OCI-LY7 (cell line): ENCODE measurements around the gene INAVA.

Experiments
- EZH2phosphoT487 ChIP-seq: fragments of 200-600 bp; sonication (generic); IDR thresholded peaks from 2 replicates; pipeline ENCODE4 v1.6.1; 2018; ENCODE audit warnings: low read depth, borderline replicate concordance, mild to moderate bottlenecking, mixed run types, antibody characterized with exemption, low read length, moderate library complexity, mixed read lengths
- TF ChIP-seq, protein P1 (sequence below): fragments of 200-600 bp; sonication (generic); conservative IDR thresholded peaks from 2 replicates; pipeline ENCODE4 v1.5.1; 2014; ENCODE audit warnings: mild to moderate bottlenecking, antibody characterized with exemption, low read length, moderate library complexity, mixed read lengths

DNA sequence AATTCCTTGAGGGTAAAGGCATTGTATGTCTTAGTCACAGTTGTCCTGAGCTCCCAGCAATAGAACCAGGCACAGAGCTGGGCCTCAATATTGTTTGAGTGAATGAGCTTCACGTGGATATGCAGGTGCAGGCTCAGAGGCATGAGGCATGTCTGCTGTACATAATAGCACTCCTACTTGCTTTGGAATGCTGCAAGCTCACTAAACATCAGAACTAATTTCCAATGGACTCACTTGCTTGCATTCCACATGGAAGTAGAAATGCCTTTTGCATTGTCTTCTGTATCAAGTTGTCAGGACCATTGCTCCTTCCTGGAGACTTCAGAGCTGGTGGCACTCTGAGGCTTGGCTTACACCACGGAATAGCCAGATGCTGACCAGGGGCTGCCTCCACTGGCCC, 37.1 kb downstream of the INAVA start:
- TF ChIP-seq, protein P1, sequence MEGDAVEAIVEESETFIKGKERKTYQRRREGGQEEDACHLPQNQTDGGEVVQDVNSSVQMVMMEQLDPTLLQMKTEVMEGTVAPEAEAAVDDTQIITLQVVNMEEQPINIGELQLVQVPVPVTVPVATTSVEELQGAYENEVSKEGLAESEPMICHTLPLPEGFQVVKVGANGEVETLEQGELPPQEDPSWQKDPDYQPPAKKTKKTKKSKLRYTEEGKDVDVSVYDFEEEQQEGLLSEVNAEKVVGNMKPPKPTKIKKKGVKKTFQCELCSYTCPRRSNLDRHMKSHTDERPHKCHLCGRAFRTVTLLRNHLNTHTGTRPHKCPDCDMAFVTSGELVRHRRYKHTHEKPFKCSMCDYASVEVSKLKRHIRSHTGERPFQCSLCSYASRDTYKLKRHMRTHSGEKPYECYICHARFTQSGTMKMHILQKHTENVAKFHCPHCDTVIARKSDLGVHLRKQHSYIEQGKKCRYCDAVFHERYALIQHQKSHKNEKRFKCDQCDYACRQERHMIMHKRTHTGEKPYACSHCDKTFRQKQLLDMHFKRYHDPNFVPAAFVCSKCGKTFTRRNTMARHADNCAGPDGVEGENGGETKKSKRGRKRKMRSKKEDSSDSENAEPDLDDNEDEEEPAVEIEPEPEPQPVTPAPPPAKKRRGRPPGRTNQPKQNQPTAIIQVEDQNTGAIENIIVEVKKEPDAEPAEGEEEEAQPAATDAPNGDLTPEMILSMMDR: no peak
- TF ChIP-seq EZH2phosphoT487: no peak
